Suprapubic skin (tissue), 4 donors: ENCODE results near the gene DRC3.

ENCODE experiments used
- CTCF ChIP-seq, 2 donors: fragments of 200-600 bp in 1 of 2; fragments of 450-650 bp in 1 of 2; sonication (generic) in 1 of 2; IDR thresholded peaks; one replicate each; pipeline ENCODE4 v1.5.1; 2016 to 2019; ENCODE audit warnings: antibody characterized with exemption in 2 of 2, mild to moderate bottlenecking in 1 of 2, moderate library complexity in 1 of 2
- POLR2A ChIP-seq, 2 donors: fragments of 450-650 bp; IDR thresholded peaks; one replicate each; pipeline ENCODE4 v1.6.1; 2017; ENCODE audit warnings: antibody characterized with exemption in 2 of 2, mild to moderate bottlenecking in 2 of 2, moderate library complexity in 2 of 2
- POLR2AphosphoS5 ChIP-seq, 3 donors: sonication (generic); formaldehyde crosslinking; IDR thresholded peaks; one replicate each; pipeline ENCODE4 v1.6.1; 2017; ENCODE audit warnings: antibody characterized with exemption in 3 of 3

DNA sequence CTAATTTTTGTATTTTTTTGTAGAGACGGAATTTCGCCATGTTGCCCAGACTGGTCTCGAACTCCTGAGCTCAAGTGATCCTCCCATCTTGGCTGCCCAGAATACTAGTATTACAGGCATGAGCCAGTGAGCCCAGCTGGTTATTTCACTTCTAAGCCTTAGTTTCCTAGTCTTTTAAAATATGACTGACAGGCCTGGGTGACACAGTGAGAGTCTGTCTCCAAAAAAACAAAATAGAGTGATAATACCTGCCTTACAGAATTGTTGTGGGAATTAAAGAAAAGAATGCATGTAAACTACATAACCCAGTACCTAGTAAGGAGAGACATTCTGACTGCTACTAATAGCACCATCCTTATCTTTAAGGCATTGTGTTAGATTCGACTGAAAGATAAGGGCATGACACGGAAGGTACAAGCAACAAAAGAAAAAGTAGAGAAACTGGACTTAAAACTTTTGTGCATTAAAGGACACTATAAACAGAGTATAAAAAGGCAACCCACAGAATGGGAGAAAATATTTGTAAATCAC lies 12.1 kb upstream of the DRC3 start:
- TF ChIP-seq CTCF (IDR thresholded peaks at IDR 0.05) (no peak), POLR2AphosphoS5 (IDR thresholded peaks at IDR 0.05) (no peak), POLR2A (IDR thresholded peaks at IDR 0.05) (no peak)
